Putamen (tissue), 1 donor: ENCODE data around the gene FOLR1.

ENCODE experiments used
- DNase-seq: peaks from one replicate; pipeline ENCODE4 v3.0.0-alpha.2; 2016; ENCODE audit warnings: low spot score

Gene FOLR1

DNA sequence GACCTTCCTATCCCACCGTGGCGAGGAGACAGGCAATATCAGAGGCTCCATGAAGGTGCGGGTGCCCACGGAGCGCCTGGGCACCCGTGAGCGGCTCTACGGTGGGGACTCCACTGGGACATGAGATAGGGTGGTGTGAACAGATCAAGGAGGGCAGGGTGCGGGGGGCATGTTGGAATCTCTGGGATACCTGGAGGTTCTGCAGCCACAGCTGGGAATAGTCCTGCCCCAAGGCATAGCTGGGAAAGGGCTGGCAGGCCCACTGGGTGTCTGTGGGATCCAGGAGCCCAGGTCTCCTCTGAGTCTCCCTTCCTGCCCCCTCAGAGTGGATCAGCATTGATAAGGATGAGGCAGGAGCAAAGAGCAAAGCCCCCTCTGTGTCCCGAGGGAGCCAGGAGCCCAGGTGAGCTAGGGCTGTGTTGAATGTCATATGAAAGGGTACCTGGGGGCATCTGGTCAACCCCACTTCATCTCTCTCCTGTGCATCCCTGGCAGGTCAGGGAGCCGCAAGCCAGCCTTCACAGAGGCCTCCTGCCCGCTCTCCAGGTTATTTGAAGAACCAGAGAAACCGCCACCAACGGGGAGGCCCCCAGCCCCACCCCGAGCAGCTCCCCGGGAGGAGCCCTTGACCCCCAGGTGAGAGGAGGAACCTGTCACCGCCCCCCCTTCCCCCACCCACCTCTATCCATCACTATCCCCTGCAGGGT is 43.6 kb downstream of the FOLR1 start:
- DNase-seq = no peak

GRCh38 chr11:72236083-72236697 is 44.2 kb downstream of the FOLR1 start:
- no peak for DNase-seq

GRCh38 chr11:72236774-72237111 is 44.8 kb downstream of the FOLR1 start:
- DNase-seq = no peak

GRCh38 chr11:72237112-72237931 is 45.4 kb downstream of the FOLR1 start:
- DNase-seq = no peak

- no peak for DNase-seq
These were observed 46.1 kb downstream of the FOLR1 start for GRCh38 chr11:72238040-72238450.

- no peak for DNase-seq
These were observed 46.8 kb downstream of the FOLR1 start for GRCh38 chr11:72238492-72239312.

DNA sequence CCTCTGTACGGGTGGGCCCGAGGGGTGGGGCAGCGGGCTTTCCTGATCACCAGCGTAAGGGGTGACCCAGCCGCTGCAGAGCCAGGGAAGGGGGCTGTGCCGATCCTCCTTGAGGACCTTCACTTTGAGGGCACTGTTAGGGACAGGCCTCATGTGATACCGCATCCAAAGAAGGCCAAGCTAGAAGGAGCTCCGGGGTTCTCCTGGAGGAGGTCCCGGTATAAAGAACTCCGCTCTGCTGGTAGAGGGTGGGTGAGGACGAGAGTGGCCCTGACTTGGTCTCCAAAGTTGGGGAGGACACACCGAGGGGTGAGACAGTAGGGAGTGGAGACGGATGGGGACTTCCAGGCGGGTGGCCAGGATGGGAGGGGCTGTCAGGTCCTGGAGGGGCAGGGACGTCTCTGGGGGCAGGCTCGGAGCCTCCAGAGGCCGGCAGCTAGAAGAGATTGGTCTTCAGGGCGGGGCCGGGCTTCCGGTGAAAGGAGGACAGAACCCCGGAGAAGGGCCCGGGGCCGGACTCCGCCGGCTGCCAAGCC is 47.4 kb downstream of the FOLR1 start:
- no peak for DNase-seq

- no peak for DNase-seq
These were observed 48.0 kb downstream of the FOLR1 start for GRCh38 chr11:72239849-72240460.

- DNase-seq = no peak
These were observed 48.7 kb downstream of the FOLR1 start for GRCh38 chr11:72240461-72241290.

DNA sequence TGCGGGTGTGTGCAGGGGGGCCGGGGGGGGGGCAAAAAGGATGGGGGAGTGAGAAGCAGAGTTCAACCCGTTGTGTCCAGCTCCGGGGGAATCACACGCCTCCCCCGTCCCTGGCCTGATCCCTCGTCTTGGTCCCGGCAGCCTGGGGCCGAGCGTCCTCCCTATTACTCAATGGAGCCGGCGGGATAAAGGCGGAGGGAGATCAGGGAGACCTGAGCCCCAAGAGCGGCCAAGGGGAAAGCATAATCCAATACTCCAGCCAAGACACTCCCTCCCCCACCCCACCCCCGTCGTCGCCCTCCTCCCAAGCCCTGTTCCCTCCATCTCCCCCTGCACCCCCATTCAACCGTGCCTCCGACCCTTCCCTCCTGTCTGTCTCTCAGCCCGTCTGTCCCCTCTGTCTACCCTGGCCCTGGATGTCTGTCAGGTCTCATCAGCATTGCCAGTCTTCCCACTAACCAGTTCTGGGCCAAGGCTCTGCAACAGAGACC is 49.4 kb downstream of the FOLR1 start:
- no peak for DNase-seq

- no peak for DNase-seq
These were observed 50.2 kb downstream of the FOLR1 start for GRCh38 chr11:72242141-72242540.

DNA sequence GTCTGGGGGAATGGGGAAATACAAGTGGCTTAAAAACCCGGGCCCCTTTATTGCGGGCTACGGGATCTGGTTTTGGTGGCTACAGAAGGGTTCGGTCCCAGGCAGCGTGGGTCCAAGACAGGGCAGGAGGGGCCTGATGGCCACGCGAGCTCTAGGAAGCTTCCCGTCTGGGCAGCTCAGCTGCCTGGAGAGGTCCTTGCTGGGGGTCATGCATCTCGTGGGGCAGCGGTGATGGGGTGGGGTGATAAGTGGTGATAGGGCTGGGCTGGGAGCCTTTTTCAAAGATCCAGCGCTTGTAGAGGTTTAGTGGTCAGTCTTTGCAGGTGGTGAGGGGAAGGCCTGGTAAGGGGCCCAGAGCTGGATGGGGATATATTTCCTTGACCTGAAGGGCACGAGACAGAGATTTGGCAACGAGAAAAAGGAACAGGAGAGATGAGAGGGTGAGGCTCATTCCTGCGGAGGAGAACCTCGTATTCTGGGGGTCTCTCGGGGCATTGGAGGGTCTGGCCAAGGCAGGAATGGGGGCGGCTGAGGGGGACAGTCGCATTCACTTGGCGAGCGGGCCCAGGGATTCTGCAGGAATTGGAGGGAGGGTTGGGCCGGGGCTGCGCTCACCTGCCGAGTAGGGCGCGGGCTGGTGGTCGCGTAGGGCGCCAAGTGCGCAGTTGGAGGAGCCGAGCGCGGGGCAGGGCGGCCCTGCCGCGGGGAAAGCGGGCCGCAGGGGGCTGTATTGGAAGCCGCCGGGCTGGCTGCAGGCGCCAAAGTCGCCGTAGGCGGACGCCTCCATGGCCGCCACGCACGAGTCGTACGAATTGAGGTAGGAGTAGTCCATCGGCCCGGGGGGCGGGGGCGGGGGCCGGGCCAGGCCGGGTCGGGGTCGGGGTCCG is 51.5 kb downstream of the FOLR1 start:
- DNase-seq = no peak

DNA sequence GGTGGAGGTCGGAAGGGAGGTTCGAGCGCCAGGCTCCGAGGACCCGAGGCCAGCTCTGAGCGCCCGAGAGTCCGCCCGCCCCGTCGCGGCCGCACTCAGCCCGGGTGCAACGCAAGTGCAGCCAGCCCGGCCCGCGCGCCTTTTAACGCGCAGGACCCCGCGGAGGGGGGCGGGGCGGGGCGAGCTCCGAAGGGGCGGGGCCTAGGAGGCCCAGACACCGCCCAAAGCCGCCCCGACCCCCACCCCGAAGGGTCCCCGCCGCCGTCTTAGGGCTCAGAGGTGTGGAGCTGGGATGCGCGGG is 52.1 kb downstream of the FOLR1 start, which contains the start of gene PHOX2A:
TSS of gene PHOX2A (minus strand) at position 117 of the 301 bp plus-strand sequence. CDS start 172 bp downstream, outside the sequence.
- DNase-seq = no peak

GRCh38 chr11:72244361-72245262 is 52.7 kb downstream of the FOLR1 start:
- DNase-seq = no peak

GRCh38 chr11:72245263-72245816 is 53.4 kb downstream of the FOLR1 start:
- no peak for DNase-seq
